ENCODE data around the gene GPN3.
"Not testable (repeated sequence)": the region's sequence is repeated elsewhere in the genome, so short reads cannot be mapped to it uniquely, and the experiment has no call there.

DNA sequence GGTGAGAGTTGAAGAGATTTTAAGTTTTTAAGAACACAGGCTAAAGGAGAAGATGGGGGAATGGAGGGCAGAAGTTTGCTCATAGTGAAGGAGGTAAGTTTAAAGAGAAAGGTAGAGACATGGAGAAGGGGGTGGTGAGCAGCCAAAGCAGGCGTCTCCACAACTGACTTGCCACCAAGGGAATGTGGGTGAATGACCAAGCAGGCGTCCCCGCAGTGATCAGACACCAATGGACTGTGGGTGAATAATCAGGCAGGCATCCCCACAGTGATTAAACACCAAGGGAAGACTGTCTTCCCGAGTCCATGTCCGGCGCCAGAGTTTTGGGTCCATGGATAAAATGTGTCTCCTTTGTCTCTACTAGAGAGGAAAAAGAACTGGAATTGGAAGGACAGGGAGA is 58.0 kb downstream of the GPN3 start:
- not testable (repeated sequence) for TF ChIP-seq EZH2 (IDR thresholded peaks at IDR 0.05; ENCODE audit: borderline replicate concordance, insufficient read depth, low read depth, low read length, poor library complexity, severe bottlenecking)
- TF ChIP-seq, protein P1, sequence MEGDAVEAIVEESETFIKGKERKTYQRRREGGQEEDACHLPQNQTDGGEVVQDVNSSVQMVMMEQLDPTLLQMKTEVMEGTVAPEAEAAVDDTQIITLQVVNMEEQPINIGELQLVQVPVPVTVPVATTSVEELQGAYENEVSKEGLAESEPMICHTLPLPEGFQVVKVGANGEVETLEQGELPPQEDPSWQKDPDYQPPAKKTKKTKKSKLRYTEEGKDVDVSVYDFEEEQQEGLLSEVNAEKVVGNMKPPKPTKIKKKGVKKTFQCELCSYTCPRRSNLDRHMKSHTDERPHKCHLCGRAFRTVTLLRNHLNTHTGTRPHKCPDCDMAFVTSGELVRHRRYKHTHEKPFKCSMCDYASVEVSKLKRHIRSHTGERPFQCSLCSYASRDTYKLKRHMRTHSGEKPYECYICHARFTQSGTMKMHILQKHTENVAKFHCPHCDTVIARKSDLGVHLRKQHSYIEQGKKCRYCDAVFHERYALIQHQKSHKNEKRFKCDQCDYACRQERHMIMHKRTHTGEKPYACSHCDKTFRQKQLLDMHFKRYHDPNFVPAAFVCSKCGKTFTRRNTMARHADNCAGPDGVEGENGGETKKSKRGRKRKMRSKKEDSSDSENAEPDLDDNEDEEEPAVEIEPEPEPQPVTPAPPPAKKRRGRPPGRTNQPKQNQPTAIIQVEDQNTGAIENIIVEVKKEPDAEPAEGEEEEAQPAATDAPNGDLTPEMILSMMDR (IDR thresholded peaks at IDR 0.05), result not testable (repeated sequence)
